GM21576 (cell line): Measurements from ENCODE around the gene ABCA4.

Experiments
- ATAC-seq: cut with Tn5 transposase; IDR thresholded peaks from one replicate; pipeline ENCODE4 v1.9.1; 2021; ENCODE audit warnings: mild to moderate bottlenecking, moderate library complexity; ENCODE audit not compliant: unreplicated experiment

ABCA4 gene

GRCh38 chr1:94105581-94105952 lies 15.4 kb downstream of the ABCA4 start:
- ATAC-seq, result no peak

- no peak for ATAC-seq
Measured at GRCh38 chr1:94104776-94105580, 16.0 kb downstream of the ABCA4 start.

- ATAC-seq, result no peak
Measured at GRCh38 chr1:94104127-94104684, 16.7 kb downstream of the ABCA4 start.

- no peak for ATAC-seq
Measured at GRCh38 chr1:94103608-94104007, 17.3 kb downstream of the ABCA4 start.

- ATAC-seq, result no peak
Measured at GRCh38 chr1:94101613-94102525, 19.1 kb downstream of the ABCA4 start.

GRCh38 chr1:94100785-94101612 lies 19.9 kb downstream of the ABCA4 start:
- no peak for ATAC-seq

GRCh38 chr1:94100129-94100784 lies 20.7 kb downstream of the ABCA4 start:
- ATAC-seq, result no peak

- ATAC-seq, result no peak
Measured at GRCh38 chr1:94099303-94099702, 21.6 kb downstream of the ABCA4 start.

- no peak for ATAC-seq
Measured at GRCh38 chr1:94098585-94099111, 22.3 kb downstream of the ABCA4 start.

GRCh38 chr1:94096797-94097549 lies 24.0 kb downstream of the ABCA4 start:
- ATAC-seq, result no peak

- ATAC-seq, result no peak
Measured at GRCh38 chr1:94095744-94096469, 25.0 kb downstream of the ABCA4 start.

- ATAC-seq, result no peak
Measured at GRCh38 chr1:94095112-94095637, 25.8 kb downstream of the ABCA4 start.

GRCh38 chr1:94094469-94095111 lies 26.4 kb downstream of the ABCA4 start:
- no peak for ATAC-seq

- no peak for ATAC-seq
Measured at GRCh38 chr1:94093996-94094395, 27.0 kb downstream of the ABCA4 start.

GRCh38 chr1:94093396-94093795 lies 27.6 kb downstream of the ABCA4 start:
- no peak for ATAC-seq

- no peak for ATAC-seq
Measured at GRCh38 chr1:94092210-94092613, 28.7 kb downstream of the ABCA4 start.

- no peak for ATAC-seq
Measured at GRCh38 chr1:94090761-94091160, 30.2 kb downstream of the ABCA4 start.

GRCh38 chr1:94087193-94087592 lies 33.8 kb downstream of the ABCA4 start:
- no peak for ATAC-seq
